Stimulated activated CD8-positive, alpha-beta memory T cell treated with anti-CD3 and anti-CD28 coated beads, Interleukin-2, amount 100 ng/mL, for 1 hour (primary cell): Measurements from ENCODE around the gene MGAT3.

Source experiments
- DNase-seq, 2 donors: peaks; one replicate each; pipeline ENCODE4 v3.0.0-alpha.2; 2020; ENCODE audit warnings: low read depth in 2 of 2

MGAT3 gene

GRCh38 chr22:39528681-39529486 is 72.1 kb downstream of the MGAT3 start:
- peak; percentile 82 to 85 for DNase-seq

- no peak for DNase-seq
Observed at GRCh38 chr22:39529487-39529851, 72.7 kb downstream of the MGAT3 start.

GRCh38 chr22:39530116-39530515 is 73.3 kb downstream of the MGAT3 start:
- DNase-seq: no peak

- no peak for DNase-seq
Observed at GRCh38 chr22:39530692-39531331, 74.0 kb downstream of the MGAT3 start.

- peak; percentile 98 to 99 for DNase-seq
Observed at GRCh38 chr22:39532215-39533073, 75.6 kb downstream of the MGAT3 start, which contains the start of gene RPS19BP1. Gene RPS19BP1 (minus strand): TSS chr22:39532748. CDS start chr22:39532738, 10 bp downstream.

GRCh38 chr22:39534092-39534506 is 77.3 kb downstream of the MGAT3 start:
- no peak for DNase-seq

- peak; percentile 62 to 65 for DNase-seq
Observed at GRCh38 chr22:39534591-39535356, 78.0 kb downstream of the MGAT3 start.

GRCh38 chr22:39535357-39535725 is 78.5 kb downstream of the MGAT3 start:
- DNase-seq: no peak

GRCh38 chr22:39535831-39536449 is 79.1 kb downstream of the MGAT3 start:
- no peak for DNase-seq

- no peak for DNase-seq
Observed at GRCh38 chr22:39536711-39537110, 79.9 kb downstream of the MGAT3 start.

GRCh38 chr22:39537975-39538374 is 81.2 kb downstream of the MGAT3 start:
- DNase-seq: no peak
